Mucosa of rectum (tissue), 2 donors: ENCODE data around the gene ZNF667.

Experiments
- H3K27ac ChIP-seq, 2 donors: one replicate each; pipeline ENCODE4 v1.7.0; 2013; ENCODE audit warnings: inconsistent platforms in 2 of 2, low read depth in 2 of 2, low read length in 2 of 2
- H3K27me3 ChIP-seq, 2 donors: one replicate each; pipeline ENCODE4 v1.7.0; 2013; ENCODE audit warnings: low read length in 2 of 2; ENCODE audit not compliant: control insufficient read depth in 2 of 2, insufficient read depth in 2 of 2
- H3K36me3 ChIP-seq, 2 donors: one replicate each; pipeline ENCODE4 v1.7.0; 2013; ENCODE audit warnings: low read length in 2 of 2; ENCODE audit not compliant: control insufficient read depth in 2 of 2, insufficient read depth in 2 of 2
- H3K4me1 ChIP-seq, 2 donors: one replicate each; pipeline ENCODE4 v1.7.0; 2013; ENCODE audit warnings: low read length in 2 of 2, mild to moderate bottlenecking in 1 of 2; ENCODE audit not compliant: control insufficient read depth in 2 of 2, insufficient read depth in 2 of 2
- H3K4me3 ChIP-seq, 2 donors: one replicate each; pipeline ENCODE4 v1.7.0; 2013; ENCODE audit warnings: low read length in 2 of 2
- H3K9ac ChIP-seq, 2 donors: one replicate each; pipeline ENCODE4 v1.7.0; 2013; ENCODE audit warnings: low read length in 2 of 2, low read depth in 1 of 2, mild to moderate bottlenecking in 1 of 2
- H3K9me3 ChIP-seq, 2 donors: one replicate each; pipeline ENCODE4 v1.7.0; 2013; ENCODE audit warnings: low read length in 2 of 2; ENCODE audit not compliant: control insufficient read depth in 2 of 2
- donor health status: healthy.
- donor health status: Normal muscosa, but diverticular disease.

Gene ZNF667

DNA sequence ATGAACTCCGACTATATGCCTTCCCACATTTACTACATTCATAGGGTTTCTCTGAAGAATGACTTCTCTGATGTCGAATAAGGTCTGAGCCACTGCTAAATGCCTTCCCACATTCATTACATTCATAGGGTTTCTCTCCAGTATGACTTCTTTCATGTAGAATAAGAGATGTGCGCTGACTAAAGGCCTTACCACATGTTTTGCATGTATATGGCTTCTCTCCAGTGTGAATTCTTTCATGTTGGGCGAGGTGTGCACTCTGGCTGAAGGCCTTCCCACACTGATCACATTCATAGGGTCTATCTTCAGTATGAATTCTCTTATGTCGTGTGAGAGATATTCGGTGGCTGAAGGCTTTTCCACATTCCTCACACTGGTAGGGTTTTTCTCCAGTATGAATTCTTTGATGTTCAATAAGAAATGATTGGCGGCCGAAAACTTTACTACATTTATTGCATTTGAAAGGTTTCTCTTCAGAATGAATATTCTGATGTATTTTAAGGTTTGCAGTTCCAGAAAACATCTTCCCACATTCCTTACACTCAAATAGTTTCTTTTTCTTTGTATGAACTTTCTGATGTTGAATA lies 35.8 kb downstream of the ZNF667 start:
- no peak overlapping the region for H3K27ac ChIP-seq
- H3K4me3 ChIP-seq, result peak overlapping the region in 1 of 2 donors; percentile 17
- no peaks in the 10 kb centered on the region for H3K36me3 ChIP-seq
- no peak overlapping the region for H3K9ac ChIP-seq
- no peaks in the 10 kb centered on the region for H3K27me3 ChIP-seq
- H3K4me1 ChIP-seq, result no peaks in the 10 kb centered on the region
- peaks cover 39 to 40% of the 10 kb centered on the region in 2 donors for H3K9me3 ChIP-seq

DNA sequence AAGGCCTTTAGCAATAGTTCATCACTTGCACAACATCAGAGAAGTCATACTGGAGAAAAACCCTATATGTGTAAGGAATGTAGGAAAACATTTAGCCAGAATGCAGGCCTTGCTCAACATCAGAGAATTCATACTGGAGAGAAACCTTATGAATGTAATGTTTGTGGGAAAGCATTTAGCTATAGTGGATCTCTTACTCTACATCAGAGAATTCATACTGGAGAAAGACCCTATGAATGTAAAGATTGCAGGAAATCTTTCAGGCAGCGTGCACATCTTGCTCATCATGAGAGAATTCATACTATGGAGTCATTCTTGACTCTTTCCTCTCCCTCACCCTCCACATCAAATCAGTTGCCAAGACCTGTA lies 53.2 kb downstream of the ZNF667 start:
- H3K27ac ChIP-seq, result no peak overlapping the region
- peaks cover 62 to 68% of the 10 kb centered on the region in 2 donors for H3K9me3 ChIP-seq
- H3K27me3 ChIP-seq, result no peaks in the 10 kb centered on the region
- H3K4me3 ChIP-seq, result peak overlapping the region in 1 of 2 donors; percentile 1
- H3K4me1 ChIP-seq, result no peaks in the 10 kb centered on the region
- no peak overlapping the region for H3K9ac ChIP-seq
- H3K36me3 ChIP-seq, result peaks cover 12 to 26% of the 10 kb centered on the region in 2 donors

- no peak overlapping the region for H3K9ac ChIP-seq
- no peak overlapping the region for H3K27ac ChIP-seq
- H3K27me3 ChIP-seq, result no peaks in the 10 kb centered on the region
- no peaks in the 10 kb centered on the region for H3K4me1 ChIP-seq
- H3K36me3 ChIP-seq, result peaks cover 12 to 26% of the 10 kb centered on the region in 2 donors
- peak overlapping the region; percentile 1 to 4 for H3K4me3 ChIP-seq
- peaks cover 64 to 68% of the 10 kb centered on the region in 2 donors for H3K9me3 ChIP-seq
Measured at GRCh38 chr19:56423276-56423984, 53.7 kb downstream of the ZNF667 start.

DNA sequence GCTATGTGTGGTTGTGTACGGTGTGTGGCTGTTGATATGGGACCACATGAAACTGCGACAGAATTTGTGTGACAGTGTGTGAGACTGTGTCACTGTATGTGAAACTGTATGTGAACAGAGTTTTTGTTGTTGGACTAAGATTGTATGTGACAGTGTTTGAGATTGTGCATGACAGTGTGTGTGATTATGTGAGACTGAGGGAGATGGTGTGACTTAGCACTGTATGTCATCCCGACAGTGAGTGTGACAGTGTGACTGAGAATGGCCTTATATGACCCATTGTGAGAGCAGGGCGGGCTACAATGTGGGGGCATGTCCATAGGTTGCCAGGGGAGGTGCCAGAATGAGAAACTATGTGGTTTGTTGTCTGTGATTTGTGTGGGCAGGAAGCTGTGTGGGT lies 72.1 kb downstream of the ZNF667 start:
- Histone ChIP-seq H3K27ac (no peak overlapping the region), H3K9me3 (peaks cover 26 to 34% of the 10 kb centered on the region in 2 donors), H3K27me3 (no peaks in the 10 kb centered on the region), H3K36me3 (peaks cover 22 to 28% of the 10 kb centered on the region in 2 donors), H3K4me3 (peak overlapping the region in 1 of 2 donors; percentile 97), H3K4me1 (peaks cover 6% of the 10 kb centered on the region in 2 donors), H3K9ac (no peak overlapping the region)

GRCh38 chr19:56404705-56405056 lies 72.5 kb downstream of the ZNF667 start:
- Histone ChIP-seq H3K4me1 (peaks cover 6% of the 10 kb centered on the region in 2 donors), H3K36me3 (peaks cover 19 to 28% of the 10 kb centered on the region in 2 donors), H3K9ac (peak overlapping the region; percentile 76 to 82), H3K4me3 (peak overlapping the region; percentile 88 to 97), H3K27ac (no peak overlapping the region), H3K9me3 (peaks cover 30 to 34% of the 10 kb centered on the region in 2 donors), H3K27me3 (no peaks in the 10 kb centered on the region)

DNA sequence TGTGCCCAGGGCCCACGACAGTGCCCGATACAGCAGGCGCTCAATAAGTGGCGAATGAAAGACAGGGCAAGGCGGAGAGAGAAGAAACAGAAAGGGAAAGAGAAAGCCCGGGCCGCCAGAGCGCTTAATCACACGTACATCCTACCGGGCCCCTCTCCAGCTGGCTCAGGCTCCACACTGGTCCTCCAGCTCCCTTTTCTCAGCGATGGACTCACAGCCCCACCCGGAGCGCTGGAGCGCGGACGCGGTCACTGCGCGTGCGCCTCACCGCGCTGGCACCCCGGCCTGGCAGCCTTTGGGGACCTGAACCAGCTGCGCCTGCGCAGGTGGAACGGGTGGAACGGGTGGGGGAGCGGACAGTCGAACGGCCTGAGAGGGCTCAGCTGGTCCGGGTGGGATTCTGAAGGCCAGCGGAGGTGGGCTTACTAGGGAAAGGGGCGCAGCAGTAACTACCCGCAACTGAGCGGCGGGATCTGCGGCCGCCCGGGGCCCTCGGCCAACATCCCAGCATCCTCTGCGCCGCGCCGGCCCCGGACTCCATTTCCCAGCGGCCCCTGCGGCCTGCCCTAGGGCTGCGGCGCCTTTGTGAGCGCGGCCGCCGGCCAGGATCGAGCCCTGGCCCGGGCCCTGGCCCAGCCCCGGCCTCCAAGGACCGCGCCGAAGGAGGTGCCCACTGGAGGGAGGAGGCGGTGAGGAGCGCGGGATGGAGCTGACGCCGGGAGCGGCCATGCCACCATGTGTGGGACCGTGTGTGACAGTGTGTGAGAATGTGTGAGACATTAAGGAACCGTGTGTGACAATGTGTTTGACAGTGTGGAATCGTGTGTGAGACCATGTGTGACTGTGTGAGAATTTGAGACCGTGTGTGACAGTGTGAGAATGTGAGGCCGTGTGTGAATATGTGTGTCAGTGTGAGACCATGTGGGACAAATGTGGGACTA lies 73.1 kb downstream of the ZNF667 start, which contains the start of gene ZNF583:
TSS of gene ZNF583 (plus strand) at position 569 of the 941 bp plus-strand sequence. CDS start 2,783 bp downstream, outside the sequence.
- H3K4me3 ChIP-seq, result peak within 1 kb of the TSS; percentile 88 to 97
- H3K9me3 ChIP-seq, result peaks cover 33 to 35% of the 10 kb centered on the region in 2 donors
- peaks cover 6% of the 10 kb centered on the region in 2 donors for H3K4me1 ChIP-seq
- H3K27me3 ChIP-seq, result no peaks in the 10 kb centered on the region
- peak within 1 kb of the TSS; percentile 76 to 82 for H3K9ac ChIP-seq
- peaks cover 15 to 21% of the 10 kb centered on the region in 2 donors for H3K36me3 ChIP-seq
- H3K27ac ChIP-seq, result peak within 1 kb of the TSS; percentile 92 to 95

GRCh38 chr19:56403261-56403660 lies 73.9 kb downstream of the ZNF667 start:
- peaks cover 7 to 13% of the 10 kb centered on the region in 2 donors for H3K36me3 ChIP-seq

DNA sequence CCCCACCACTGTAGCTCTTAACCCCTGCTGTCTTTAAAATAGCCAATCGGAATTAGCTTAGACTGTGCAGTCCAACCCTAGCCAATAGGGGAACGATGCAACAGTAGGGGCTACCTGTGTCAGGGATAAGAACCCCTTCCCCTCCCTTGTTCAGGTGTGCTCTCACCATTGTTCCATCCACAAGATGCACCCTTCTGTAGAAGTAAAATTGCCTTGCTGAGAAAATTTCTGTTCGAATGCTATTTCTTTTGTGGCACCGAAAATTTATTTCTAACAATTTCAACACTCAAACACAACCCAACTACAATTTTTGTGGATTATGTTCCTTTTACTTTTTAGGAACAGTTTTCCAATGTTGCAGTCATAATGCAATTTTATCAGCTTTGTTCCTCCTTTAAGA lies 76.7 kb downstream of the ZNF667 start:
- Histone ChIP-seq H3K4me1 (peaks cover 6% of the 10 kb centered on the region in 2 donors), H3K36me3 (no peaks in the 10 kb centered on the region), H3K27me3 (no peaks in the 10 kb centered on the region), H3K4me3 (no peak overlapping the region), H3K9me3 (peaks cover 19 to 23% of the 10 kb centered on the region in 2 donors), H3K9ac (no peak overlapping the region), H3K27ac (no peak overlapping the region)

More at GRCh38 chr19:56403261-56403660, 73.9 kb downstream of the ZNF667 start:
- Histone ChIP-seq H3K27ac (peak overlapping the region; percentile 92 to 95), H3K27me3 (no peaks in the 10 kb centered on the region), H3K9ac (peak overlapping the region; percentile 76 to 82), H3K4me3 (peak overlapping the region; percentile 88 to 97), H3K9me3 (peaks cover 26 to 27% of the 10 kb centered on the region in 2 donors), H3K4me1 (peaks cover 6% of the 10 kb centered on the region in 2 donors)

GRCh38 chr19:56398809-56399208 lies 78.3 kb downstream of the ZNF667 start:
- no peak overlapping the region for H3K27ac ChIP-seq
- H3K36me3 ChIP-seq, result no peaks in the 10 kb centered on the region
- H3K9me3 ChIP-seq, result peaks cover 15 to 31% of the 10 kb centered on the region in 2 donors
- H3K9ac ChIP-seq, result no peak overlapping the region
- no peak overlapping the region for H3K4me3 ChIP-seq
- H3K27me3 ChIP-seq, result no peaks in the 10 kb centered on the region
- peaks cover 0 to under 1% of the 10 kb centered on the region in 2 donors for H3K4me1 ChIP-seq
